DMS153 treated with DMSO at 0.1 percent for 48 hours (cell line): ENCODE measurements around the gene AASDH.

ENCODE experiments used
- DNase-seq: peaks from one replicate; lab custom pipeline; 2025; ENCODE audit not compliant: unreplicated experiment; lab: John Stamatoyannopoulos, UW

Gene AASDH

DNA sequence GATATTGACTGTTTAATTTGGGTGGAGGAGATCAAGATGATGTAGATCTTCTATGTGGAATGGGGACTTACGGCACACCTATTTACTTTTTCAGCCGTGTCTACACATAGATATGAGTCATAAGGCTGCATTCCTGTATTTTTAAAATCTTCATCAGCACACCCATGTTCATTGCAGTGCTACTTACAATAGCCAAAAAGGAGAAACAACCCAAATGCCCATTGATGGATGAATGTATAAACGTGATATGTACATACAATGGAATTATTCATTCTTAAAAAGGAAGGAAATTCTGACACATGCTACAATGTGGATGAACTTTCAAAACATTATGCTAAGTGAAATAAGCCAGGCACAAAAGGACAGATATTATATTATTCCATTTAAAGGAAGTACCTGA, 98.6 kb downstream of the AASDH start:
- DNase-seq, result no peak
